Activated naive CD8-positive, alpha-beta T cell treated with anti-CD3 and anti-CD28 coated beads, Interleukin-2, amount 50 U/mL, for 16 hours (primary cell): ENCODE data around the gene MRPL40.
"Not testable (repeated sequence)": the region's sequence is repeated elsewhere in the genome, so short reads cannot be mapped to it uniquely, and the experiment has no call there.

Source experiments
- DNase-seq: peaks from one replicate; pipeline ENCODE4 v3.0.0-alpha.2; 2020; ENCODE audit warnings: low read depth, low spot score

Gene MRPL40

DNA sequence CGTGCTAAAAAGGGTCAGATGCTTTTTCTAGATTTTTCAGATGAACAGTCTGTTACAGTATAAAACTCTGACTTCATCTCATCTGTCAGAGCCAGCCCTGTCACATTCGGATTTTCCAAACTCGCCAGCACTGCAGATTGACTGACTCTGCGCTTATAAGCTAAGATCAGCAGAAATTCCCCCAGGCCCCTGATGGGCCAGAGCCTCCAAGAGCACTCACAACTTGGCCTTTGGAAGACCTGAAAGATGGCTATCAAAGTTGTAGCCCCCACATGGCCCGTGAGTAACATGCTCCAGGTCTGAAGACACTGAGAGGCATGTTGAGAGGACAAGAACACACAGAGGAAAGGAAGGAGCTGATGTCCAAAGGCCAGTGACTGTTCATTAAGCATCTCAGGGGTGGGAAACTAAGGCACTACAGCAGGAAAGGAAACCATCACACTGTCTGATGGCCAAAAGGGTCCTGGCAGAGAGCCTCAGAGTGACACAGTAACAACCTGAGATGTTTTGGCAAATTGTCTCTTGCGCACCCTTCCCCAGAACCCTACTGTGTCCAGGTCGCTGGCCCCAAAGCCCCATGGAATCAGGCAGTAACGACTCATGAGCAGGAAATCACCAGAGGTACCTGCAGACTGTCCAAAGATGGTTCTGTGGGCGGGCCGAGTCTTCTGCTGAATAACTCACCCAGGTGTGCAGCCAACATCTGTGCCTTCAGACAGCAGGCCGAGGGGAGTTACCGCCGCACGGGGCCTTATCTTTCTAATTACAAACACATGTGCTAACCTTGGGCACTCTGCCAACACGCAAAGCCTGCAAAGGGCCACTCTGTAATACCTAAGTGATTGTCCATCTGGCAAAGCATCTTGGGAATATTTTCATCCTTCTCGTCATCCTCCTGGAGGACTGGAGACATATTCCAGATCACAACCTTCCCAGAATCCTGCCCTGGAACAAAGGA, 24.4 kb upstream of the MRPL40 start:
- DNase-seq: no peak

DNA sequence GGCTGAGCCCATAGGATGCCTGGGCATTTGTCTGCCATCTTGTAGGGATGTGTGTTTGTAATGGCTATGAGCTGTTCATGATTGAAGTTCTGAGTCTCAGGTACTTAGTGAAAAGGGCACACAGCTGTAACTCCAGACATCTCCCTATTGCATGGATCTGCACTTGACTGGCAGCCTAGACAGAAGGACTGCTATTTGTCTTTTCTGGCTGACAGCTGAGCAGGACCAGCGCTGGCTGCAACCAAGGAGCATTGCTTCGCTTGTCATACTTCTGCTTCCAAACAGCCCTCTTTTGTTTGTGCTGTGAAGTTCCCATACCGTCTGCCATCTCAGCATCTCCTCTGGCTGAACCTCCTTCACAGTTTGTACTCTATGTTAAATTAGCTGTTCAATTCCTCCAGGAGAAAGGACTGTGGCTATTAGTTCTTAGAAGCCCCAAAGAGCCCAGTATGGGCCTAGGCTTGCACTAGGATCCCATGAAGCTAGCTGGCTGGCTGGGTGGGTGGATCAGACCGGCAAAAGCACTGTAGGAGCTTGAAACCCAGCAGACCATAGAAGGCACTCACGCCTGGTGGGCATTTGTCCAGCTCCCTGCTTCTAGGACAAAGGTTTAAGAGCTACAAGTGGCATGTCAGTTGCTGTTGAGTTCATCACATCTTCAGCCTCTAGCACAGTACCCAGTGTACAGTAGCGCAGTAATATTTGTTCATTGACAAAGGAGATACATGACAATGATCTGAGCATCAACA, 21.2 kb upstream of the MRPL40 start:
- no peak for DNase-seq

- DNase-seq: no peak
Observed at GRCh38 chr22:19411690-19412045, 20.7 kb upstream of the MRPL40 start.

DNA sequence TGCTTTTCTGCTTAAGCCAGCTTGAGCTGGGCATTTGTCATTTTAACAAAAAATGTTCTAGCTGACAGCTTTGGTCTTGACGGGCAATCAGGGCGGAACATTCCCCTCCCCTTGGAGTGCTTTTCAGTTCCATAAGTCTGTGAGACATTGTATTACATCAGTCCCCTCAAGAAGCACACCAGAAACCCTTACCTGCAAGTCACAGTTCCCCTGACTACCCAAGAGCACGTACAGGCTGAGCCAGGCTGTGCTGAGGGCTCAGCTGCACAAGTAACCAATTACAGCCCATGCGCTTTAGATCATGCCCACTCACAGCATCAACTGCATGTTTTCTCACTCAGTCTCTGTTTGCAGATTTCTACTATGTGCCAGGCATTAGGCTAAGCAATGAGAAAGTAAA, 19.9 kb upstream of the MRPL40 start:
- no peak for DNase-seq

DNA sequence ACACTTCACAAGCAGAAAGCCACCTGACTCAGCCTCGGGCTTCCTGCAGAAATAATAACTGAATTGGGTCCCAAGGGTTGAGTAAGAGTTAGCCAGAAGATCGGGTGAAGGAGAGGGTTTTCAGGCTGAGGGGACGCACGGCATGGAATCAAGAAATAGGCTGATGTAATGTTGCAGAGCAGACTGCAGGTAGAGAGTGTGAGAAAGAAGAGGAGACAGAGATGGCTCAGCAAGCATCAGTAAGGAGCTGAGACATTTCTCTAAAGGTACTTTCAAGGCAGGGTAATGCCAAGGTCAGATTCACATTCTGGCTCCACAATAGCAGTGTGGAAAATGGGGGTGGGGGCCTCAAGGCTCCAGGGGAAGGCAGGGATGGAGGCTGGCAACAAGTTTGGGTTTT, 19.4 kb upstream of the MRPL40 start:
- no peak for DNase-seq

- no peak for DNase-seq
Observed at GRCh38 chr22:19419086-19419463, 13.3 kb upstream of the MRPL40 start.

- DNase-seq: no peak
Observed at GRCh38 chr22:19419464-19420178, 12.7 kb upstream of the MRPL40 start.

DNA sequence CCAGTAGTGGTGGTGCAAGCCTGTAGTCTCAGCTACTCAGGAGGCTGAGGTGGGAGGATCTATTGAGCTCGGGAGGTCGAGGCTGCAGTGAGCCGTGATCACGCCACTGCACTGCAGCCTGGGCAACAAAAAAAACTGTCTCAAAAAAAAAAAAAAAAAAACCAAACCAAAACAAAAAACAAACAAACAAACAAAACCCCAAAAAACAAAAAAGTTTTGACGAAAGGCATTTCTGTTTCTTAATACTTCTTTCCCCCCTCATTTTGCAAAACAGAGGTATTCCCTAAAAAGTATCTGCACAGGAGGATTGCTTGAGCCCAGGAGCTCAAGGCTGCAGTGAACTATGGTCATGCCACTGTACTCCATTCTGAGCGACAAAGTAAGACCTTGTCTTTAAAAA, 12.0 kb upstream of the MRPL40 start:
- no peak for DNase-seq

DNA sequence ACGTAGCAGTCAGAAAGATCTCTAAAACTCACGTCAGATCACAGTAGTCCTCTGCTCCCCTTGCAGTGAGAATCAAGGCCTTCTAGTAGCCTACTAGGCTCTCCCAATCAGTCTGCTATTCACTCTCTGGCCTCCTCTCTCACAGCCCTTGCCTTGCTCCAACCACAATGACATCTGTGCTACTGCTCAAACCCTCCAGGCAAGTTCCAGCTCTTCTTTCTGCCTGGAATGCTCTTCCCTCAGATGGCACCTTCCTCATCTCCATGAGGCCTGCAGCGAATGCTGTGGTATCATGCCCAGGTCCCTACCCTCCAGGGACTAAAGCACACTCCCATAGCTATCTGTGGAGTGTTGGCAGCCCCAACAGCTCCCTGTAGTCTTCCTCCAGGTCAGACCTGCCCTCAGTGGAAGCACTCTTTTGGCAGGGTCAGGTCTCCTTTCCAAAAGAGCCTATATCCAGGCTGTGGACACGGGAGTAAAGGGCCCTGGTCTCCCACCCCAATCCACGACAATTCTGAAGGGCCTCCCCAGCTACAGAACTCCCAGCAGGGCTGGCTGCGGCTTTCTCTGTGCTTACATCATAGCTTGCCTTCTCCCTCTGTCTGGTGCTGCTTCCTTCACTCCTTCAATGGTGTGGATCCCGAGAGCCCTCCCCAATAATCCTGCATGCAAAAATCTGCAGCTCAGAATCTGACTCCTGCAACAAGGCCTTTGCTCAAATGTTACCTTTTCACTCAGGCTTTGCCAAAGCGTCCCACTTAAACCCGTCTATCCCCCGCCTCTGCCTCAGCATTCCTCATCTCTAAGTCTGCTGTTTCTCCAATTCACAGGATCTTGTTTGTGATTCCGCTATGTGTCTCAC, 9.7 kb upstream of the MRPL40 start:
- DNase-seq: no peak

DNA sequence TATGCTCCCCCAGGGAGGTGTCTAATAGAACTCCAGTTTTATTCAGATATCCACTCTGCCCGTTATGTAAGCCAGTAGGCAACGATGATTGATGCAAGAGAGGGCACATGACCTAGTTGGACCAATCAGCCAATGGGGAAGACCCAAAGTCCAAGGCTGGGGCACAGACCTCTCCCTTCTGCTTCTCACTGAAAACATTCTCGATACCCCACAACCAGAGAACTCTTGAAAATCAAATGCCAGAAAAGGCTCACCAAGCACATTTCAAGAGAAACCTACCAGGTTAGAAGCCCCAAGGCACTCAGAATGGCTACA, 8.2 kb upstream of the MRPL40 start:
- DNase-seq: no peak

GRCh38 chr22:19429950-19430889, 2.1 kb upstream of the MRPL40 start:
- no peak for DNase-seq

GRCh38 chr22:19430890-19431541, 1.3 kb upstream of the MRPL40 start:
- no peak for DNase-seq

- DNase-seq: peak; percentile 69
Observed at GRCh38 chr22:19431649-19432132, 654 bp upstream of the MRPL40 start, which contains the start of gene HIRA. Gene HIRA (minus strand): TSS chr22:19431733. CDS start chr22:19431476, 257 bp downstream.

GRCh38 chr22:19434401-19434800, 2.1 kb downstream of the MRPL40 start:
- no peak for DNase-seq

DNA sequence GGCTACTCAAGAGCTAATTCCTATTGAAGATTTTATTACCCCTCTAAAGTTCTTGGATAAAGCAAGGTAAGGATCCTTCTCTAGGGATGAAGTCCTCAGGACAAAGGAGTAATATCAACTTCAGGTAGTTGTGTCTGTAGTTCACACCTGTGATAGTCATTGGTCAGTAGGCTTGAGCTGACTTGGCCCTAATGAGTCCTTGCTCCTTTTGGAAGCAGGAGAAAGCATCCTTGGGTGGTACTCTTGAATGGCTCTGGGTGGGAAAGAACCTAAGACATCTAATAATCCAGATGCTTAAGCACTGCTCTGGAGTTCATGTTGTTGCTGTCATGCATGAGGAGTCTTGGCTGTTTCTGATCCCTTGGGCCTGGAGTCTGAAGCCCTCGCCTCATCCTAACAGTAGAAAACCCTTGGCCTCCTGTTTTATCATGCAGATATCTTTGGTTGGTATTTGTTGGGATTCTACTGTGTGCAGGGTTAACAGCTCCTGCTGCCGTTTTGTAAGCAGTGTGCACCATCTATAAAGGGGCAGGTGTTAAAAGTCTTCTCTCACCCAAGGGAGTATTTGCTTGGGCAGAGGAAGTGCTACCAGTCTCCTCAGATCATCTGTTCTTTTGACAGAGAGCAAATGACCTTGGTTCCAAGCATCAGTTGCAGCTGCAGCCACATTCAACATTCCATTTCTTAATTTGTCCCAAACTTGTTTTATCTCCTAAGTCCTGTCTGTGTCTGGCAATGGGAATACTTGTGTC, 2.7 kb downstream of the MRPL40 start:
- no peak for DNase-seq

DNA sequence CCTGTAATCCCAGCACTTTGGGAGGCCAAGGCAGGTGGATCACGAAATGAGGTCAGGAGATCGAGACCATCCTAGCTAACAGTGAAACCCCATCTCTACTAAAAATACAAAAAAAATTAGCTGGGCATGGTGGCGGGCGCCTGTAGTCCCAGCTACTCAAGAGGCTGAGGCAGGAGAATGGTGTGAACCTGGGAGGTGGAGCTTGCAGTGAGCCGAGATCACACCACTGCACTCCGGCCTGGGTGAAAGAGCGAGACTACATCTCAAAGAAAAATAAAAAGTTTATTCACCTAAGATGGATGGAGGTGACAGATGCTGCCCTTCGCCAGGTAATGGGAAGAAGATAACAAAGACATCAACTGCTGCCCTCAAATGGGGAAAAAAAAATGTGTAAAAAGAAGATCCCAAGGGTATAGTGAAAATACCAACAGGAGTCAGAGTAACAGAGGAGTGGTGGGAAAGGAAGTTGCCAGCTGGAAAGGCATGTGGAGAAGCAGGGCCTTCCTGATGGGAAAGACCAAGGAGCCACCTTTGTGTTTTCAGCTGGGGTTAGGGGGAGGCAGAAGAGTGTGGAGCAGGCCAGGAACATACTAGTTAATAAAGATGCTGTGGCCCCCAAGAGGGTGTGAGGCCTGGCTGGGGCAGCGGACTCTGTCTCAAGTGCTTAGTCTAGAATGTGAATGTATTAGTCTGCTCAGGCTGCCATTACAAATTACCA, 4.3 kb downstream of the MRPL40 start:
- DNase-seq: not testable (repeated sequence)

DNA sequence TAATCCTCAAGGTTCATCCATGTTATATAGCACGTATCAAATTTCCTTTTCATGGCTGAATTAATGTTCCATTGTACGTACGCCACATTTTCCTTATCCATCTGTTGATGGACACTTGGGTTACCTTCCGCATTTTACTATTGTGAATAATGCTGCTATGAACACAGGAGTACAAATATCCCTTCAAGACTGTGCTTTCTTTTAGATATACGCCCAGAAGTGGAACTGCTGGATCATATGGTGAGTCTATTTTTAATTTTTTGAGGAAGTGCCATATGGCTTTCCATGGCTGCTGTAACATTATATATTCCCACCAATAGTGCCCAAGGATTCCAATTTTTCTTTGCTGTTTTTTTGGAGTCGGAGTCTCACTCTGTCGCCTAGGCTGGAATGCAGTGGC, 6.0 kb downstream of the MRPL40 start:
- no peak for DNase-seq
